IMR-90 (cell line): ENCODE data around the gene MRPL58. TPM values are rescaled to one million over a fixed set of nuclear protein-coding genes. Genes with fewer than 3 reads are reported as not detected.
A peak's percentile ranks its signal among the peaks of the same experiment; 100 is the strongest.

Experiments used
- ATAC-seq: fragments of 200-7000 bp; cut with Tn5 transposase; 2 replicates; pipeline ENCODE4 v1.9.1; 2020; ENCODE audit warnings: low read depth, mild to moderate bottlenecking, moderate library complexity
- BruUV-seq: library from RNA; stranded (reverse); fragments of 400-500 nt; replicated peaks from 2 replicates; lab custom pipeline; 2021; lab: Mats Ljungman, UMichigan
- CTCF ChIA-PET: fragments of 300-600 bp; formaldehyde crosslinking; extraction: SDS; loops from one replicate; lab custom pipeline; 2021; ENCODE audit warnings: antibody characterized with exemption; lab: Yijun Ruan, JAX
- POLR2A ChIA-PET: fragments of 300-600 bp; sonication (Branson Sonifier 250); formaldehyde crosslinking; loops from one replicate; lab custom pipeline; 2022; ENCODE audit warnings: antibody characterized with exemption; ENCODE audit not compliant: unreplicated experiment; lab: Charles Lee
- DNase-seq: peaks from one replicate; pipeline ENCODE4 v3.0.0; 2013
- H2AFZ ChIP-seq: replicated peaks from 2 replicates; pipeline ENCODE3; 2013; ENCODE audit warnings: low read length, mild to moderate bottlenecking; ENCODE audit not compliant: poor library complexity
- H2AK5ac ChIP-seq: 2 replicates; pipeline ENCODE4 v1.6.1; 2013; ENCODE audit warnings: low read depth, low read length, inconsistent platforms
- H2AK9ac ChIP-seq: replicated peaks from 2 replicates; pipeline ENCODE3; 2013; ENCODE audit warnings: mild to moderate bottlenecking, low read depth, low read length, moderate library complexity; ENCODE audit not compliant: poor library complexity
- H2BK120ac ChIP-seq: 2 replicates; pipeline ENCODE4 v1.6.1; 2013; ENCODE audit warnings: low read depth, low read length, inconsistent platforms
- H2BK15ac ChIP-seq: 3 replicates; pipeline ENCODE4 v1.6.1; 2013; ENCODE audit warnings: low read depth, low read length, inconsistent platforms
- H2BK20ac ChIP-seq: 2 replicates; pipeline ENCODE4 v1.6.1; 2013; ENCODE audit warnings: low read depth, mild to moderate bottlenecking, inconsistent platforms, low read length, moderate library complexity
- H2BK5ac ChIP-seq: 2 replicates; pipeline ENCODE4 v1.6.1; 2013; ENCODE audit warnings: mild to moderate bottlenecking, low read depth, low read length, inconsistent platforms; ENCODE audit not compliant: poor library complexity, severe bottlenecking
- H3K14ac ChIP-seq: replicated peaks from 2 replicates; pipeline ENCODE4 v1.6.1; 2013; ENCODE audit warnings: low read depth, low read length, inconsistent platforms
- H3K18ac ChIP-seq: 2 replicates; pipeline ENCODE4 v1.6.1; 2013; ENCODE audit warnings: low read depth, low read length, control low read depth
- H3K23ac ChIP-seq: 2 replicates; pipeline ENCODE4 v1.6.1; 2013; ENCODE audit warnings: low read depth, low read length, inconsistent platforms
- H3K27ac ChIP-seq: 2 replicates; pipeline ENCODE4 v1.5.1; 2013; ENCODE audit warnings: mild to moderate bottlenecking, control low read depth, low read length; ENCODE audit not compliant: insufficient read depth
- H3K27me3 ChIP-seq: 2 replicates; pipeline ENCODE4 v1.6.1; 2013; ENCODE audit warnings: low read length; ENCODE audit not compliant: control insufficient read depth, insufficient read depth
- H3K36me3 ChIP-seq: 2 replicates; pipeline ENCODE4 v1.6.1; 2013; ENCODE audit warnings: low read length, mixed read lengths; ENCODE audit not compliant: control insufficient read depth, insufficient read depth
- H3K4ac ChIP-seq: 2 replicates; pipeline ENCODE4 v1.6.1; 2013; ENCODE audit warnings: low read depth, low read length, inconsistent platforms
- H3K4me1 ChIP-seq: 2 replicates; pipeline ENCODE4 v1.6.1; 2013; ENCODE audit warnings: low read length, mixed read lengths; ENCODE audit not compliant: control insufficient read depth, insufficient read depth
- H3K4me2 ChIP-seq: 2 replicates; pipeline ENCODE4 v1.6.1; 2013; ENCODE audit warnings: low read depth, mild to moderate bottlenecking, control low read depth, low read length, moderate library complexity
- H3K4me3 ChIP-seq: 2 replicates; pipeline ENCODE4 v1.5.1; 2013; ENCODE audit warnings: low read depth, mild to moderate bottlenecking, control low read depth, low read length, moderate library complexity; ENCODE audit not compliant: insufficient read depth
- H3K56ac ChIP-seq: 2 replicates; pipeline ENCODE4 v1.6.1; 2013; ENCODE audit warnings: low read length, inconsistent platforms; ENCODE audit not compliant: insufficient read depth; ENCODE audit errors: extremely low read depth
- H3K79me1 ChIP-seq, 2 experiments: 2 replicates each; pipeline ENCODE4 v1.6.1; 2013; ENCODE audit warnings: low read length in 2 of 2, inconsistent platforms in 1 of 2, low read depth in 1 of 2
- H3K9ac ChIP-seq: 2 replicates; pipeline ENCODE4 v1.6.1; 2013; ENCODE audit warnings: low read depth, low read length, control low read depth
- H3K9me1 ChIP-seq: 2 replicates; pipeline ENCODE4 v1.6.1; 2013; ENCODE audit warnings: low read length, inconsistent platforms; ENCODE audit not compliant: insufficient read depth
- H3K9me3 ChIP-seq: 2 replicates; pipeline ENCODE4 v1.6.1; 2013; ENCODE audit warnings: low read length; ENCODE audit not compliant: control insufficient read depth, insufficient read depth
- H4K20me1 ChIP-seq: 2 replicates; pipeline ENCODE4 v1.6.1; 2013; ENCODE audit warnings: low read length, inconsistent platforms; ENCODE audit not compliant: insufficient read depth
- H4K5ac ChIP-seq: 2 replicates; pipeline ENCODE4 v1.6.1; 2013; ENCODE audit warnings: mild to moderate bottlenecking, low read depth, low read length, control low read depth
- H4K8ac ChIP-seq, 2 experiments: 2 replicates each; pipeline ENCODE4 v1.6.1; 2013; ENCODE audit warnings: low read depth in 2 of 2, low read length in 2 of 2, control low read depth in 1 of 2, inconsistent platforms in 1 of 2
- H4K91ac ChIP-seq: 2 replicates; pipeline ENCODE4 v1.6.1; 2013; ENCODE audit warnings: low read depth, low read length, inconsistent platforms; ENCODE audit not compliant: insufficient read depth
- BHLHE40 ChIP-seq: fragments of 150-350 bp; IDR thresholded peaks from 2 replicates; pipeline ENCODE4 v1.6.1; 2016; ENCODE audit warnings: mild to moderate bottlenecking, low read depth, low read length
- CEBPB ChIP-seq: IDR thresholded peaks from 2 replicates; pipeline ENCODE4 v1.6.1; 2012; ENCODE audit warnings: low read depth, low read length, improper control_type of control experiment
- CHD1 ChIP-seq: IDR thresholded peaks from 2 replicates; pipeline ENCODE4 v1.6.1; 2012; ENCODE audit warnings: low read depth, low read length, improper control_type of control experiment
- FOS ChIP-seq: fragments of 150-350 bp; IDR thresholded peaks from 2 replicates; pipeline ENCODE4 v1.6.1; 2016; ENCODE audit warnings: low read depth, low read length
- MAFK ChIP-seq: IDR thresholded peaks from 2 replicates; pipeline ENCODE4 v1.6.1; 2012; ENCODE audit warnings: low read depth, low read length, improper control_type of control experiment
- MAZ ChIP-seq: IDR thresholded peaks from 2 replicates; pipeline ENCODE4 v1.6.1; 2012; ENCODE audit warnings: low read depth, mild to moderate bottlenecking, low read length, improper control_type of control experiment, moderate library complexity, borderline replicate concordance
- MXI1 ChIP-seq: IDR thresholded peaks from 2 replicates; pipeline ENCODE4 v1.6.1; 2012; ENCODE audit warnings: low read depth, mild to moderate bottlenecking, low read length, moderate library complexity, borderline replicate concordance
- NFE2L2 ChIP-seq: fragments of 150-350 bp; IDR thresholded peaks from 2 replicates; pipeline ENCODE4 v1.6.1; 2016; ENCODE audit warnings: low read depth, mild to moderate bottlenecking, low read length
- POLR2A ChIP-seq: IDR thresholded peaks from 2 replicates; pipeline ENCODE4 v1.6.1; 2012; ENCODE audit warnings: mild to moderate bottlenecking, low read depth, low read length
- RAD21 ChIP-seq: IDR thresholded peaks from 2 replicates; pipeline ENCODE4 v1.6.1; 2012; ENCODE audit warnings: low read length, improper control_type of control experiment
- RCOR1 ChIP-seq: IDR thresholded peaks from 2 replicates; pipeline ENCODE4 v1.6.1; 2012; ENCODE audit warnings: mild to moderate bottlenecking, low read length, improper control_type of control experiment; ENCODE audit not compliant: insufficient replicate concordance
- RFX5 ChIP-seq: IDR thresholded peaks from 2 replicates; pipeline ENCODE4 v1.8.0; 2012; ENCODE audit warnings: low read depth, mild to moderate bottlenecking, low read length, moderate library complexity
- SMC3 ChIP-seq: fragments of 150-350 bp; IDR thresholded peaks from 2 replicates; pipeline ENCODE4 v1.6.1; 2016; ENCODE audit warnings: low read depth, mild to moderate bottlenecking, antibody characterized with exemption, low read length, moderate library complexity
- WGBS, 2 experiments: methylation state at CpG; one replicate each; pipeline versions ENCODE4 v1.1.5 to v1.1.7; 2013; ENCODE audit warnings: missing lambda C conversion rate in 2 of 2; ENCODE audit not compliant: insufficient read length in 1 of 2; ENCODE audit errors: extremely low coverage in 2 of 2; 5-methylcytosine and 5-hydroxymethylcytosine counted together
- dilution Hi-C: fragments of 300-500 bp; cut with HindIII; formaldehyde crosslinking; loops from one replicate; pipeline ENCODE4 v1.14.3; 2018; ENCODE audit warnings: low sequenced_read_pairs; ENCODE audit not compliant: unreplicated experiment
- in situ Hi-C: fragments of 300-500 bp; cut with MboI; formaldehyde crosslinking; loops from 3 replicates; pipeline ENCODE4 v1.14.3; 2019; ENCODE audit warnings: low sequenced_read_pairs, inconsistent platforms, mixed read lengths
- intact Hi-C: fragments of 100-400 bp; cut with micrococcal nuclease; formaldehyde crosslinking; loops from 2 replicates; pipeline ENCODE4 v1.10.0; 2022
- polyA plus RNA-seq, 3 experiments: library from polyadenylated mRNA; depleted of rRNA; stranded (reverse); fragments of >200 nt; gene quantifications; 2 replicates each; pipeline ENCODE4 v1.2.3, GENCODE V29; 2012; ENCODE audit warnings: low replicate concordance in 1 of 3
- total RNA-seq: library from RNA; depleted of rRNA; stranded (reverse); fragments of >200 nt; gene quantifications from 2 replicates; pipeline ENCODE4 v1.2.3, GENCODE V29; 2012
- TF ChIP-seq, protein P1 (sequence below): fragments of 150-350 bp; IDR thresholded peaks from 2 replicates; pipeline ENCODE4 v1.6.1; 2016; ENCODE audit warnings: low read depth, mild to moderate bottlenecking, low read length, moderate library complexity, borderline replicate concordance
- TF ChIP-seq, protein P2 (sequence below): conservative IDR thresholded peaks from 2 replicates; pipeline ENCODE4 v1.5.1; 2012; ENCODE audit warnings: mild to moderate bottlenecking, low read depth, low read length, improper control_type of control experiment

The MRPL58 gene
- total and polyA plus RNA-seq, 2 of the 4 experiments (the other 2 are of a cell fraction) = 42.5 to 53.0 TPM

DNA sequence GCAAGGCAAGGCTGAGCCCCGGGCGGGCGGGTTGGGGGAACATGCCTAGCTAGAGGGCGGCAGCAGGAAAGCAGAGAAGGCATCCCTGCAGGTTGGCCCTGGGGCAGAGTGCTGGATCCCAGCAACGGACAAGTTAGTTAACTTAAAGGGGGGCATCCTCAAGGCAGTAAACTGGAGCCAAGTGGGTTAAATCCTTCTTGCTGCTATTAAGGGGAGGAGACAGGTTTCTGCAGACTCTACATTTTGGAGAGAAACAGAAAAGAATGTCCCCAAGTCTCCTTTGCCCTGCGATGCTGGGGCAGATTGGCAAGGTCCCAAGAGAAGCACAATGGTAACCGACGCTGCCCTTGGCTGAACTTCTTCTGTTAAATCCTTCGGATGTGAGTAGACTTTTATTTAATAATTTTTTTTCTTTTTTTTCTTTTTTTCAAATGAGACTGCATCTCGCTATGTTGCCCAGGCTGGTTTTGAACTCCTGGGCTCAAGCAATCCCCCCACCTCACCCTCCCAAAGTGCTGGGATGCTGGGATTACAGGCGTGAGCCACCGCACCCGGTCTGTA, 20.3 kb downstream of the MRPL58 start:
- peaks cover 2% of the 10 kb centered on the region for H3K4me1 ChIP-seq
- peak overlapping the region in 1 of 2 experiments; percentile 19; a peak in 1 of 4 replicates for H4K8ac ChIP-seq
- H2AK9ac ChIP-seq = peak overlapping the region; percentile 82
- H2AFZ ChIP-seq = peak overlapping the region; percentile 84
- peaks cover 13% of the 10 kb centered on the region; the same call in 1 of the 2 replicates for H3K9me1 ChIP-seq
- H3K36me3 ChIP-seq = no peaks in the 10 kb centered on the region
- no peak overlapping the region for H4K91ac ChIP-seq
- no peak overlapping the region for H3K18ac ChIP-seq
- no peaks in the 10 kb centered on the region for H3K27me3 ChIP-seq
- H3K14ac ChIP-seq = peak overlapping the region; percentile 67; the same call in 1 of the 2 replicates
- in situ Hi-C loops (no loop called here), intact Hi-C loops (loop anchor here (1.0 kb wide), 2 partner anchors 20 to 45 kb away; partner anchors contain the start of genes CDR2L and MRPL58), dilution Hi-C loops (no loop called here)
- WGBS, 2 experiments = no CpG with 5 or more reads among the region's 13 CpGs
- POLR2A ChIA-PET = no interaction called here
- H3K9me3 ChIP-seq = peaks cover 4% of the 10 kb centered on the region; the same call in 1 of the 2 replicates
- H3K79me1 ChIP-seq = 0 out of 4 replicates have a peak, but pooled peaks cover 0 to 4% of the 10 kb centered on the region in 2 experiments
- H2AK5ac ChIP-seq = no peak overlapping the region
- H4K5ac ChIP-seq = no peak overlapping the region
- BruUV-seq = no TSS peak
- no peak overlapping the region for H3K56ac ChIP-seq
- no peak overlapping the region for H2BK15ac ChIP-seq
- no peak overlapping the region for H2BK120ac ChIP-seq
- H3K4me2 ChIP-seq = peak overlapping the region; percentile 79
- no peak overlapping the region for H2BK5ac ChIP-seq
- H3K27ac ChIP-seq = no peak overlapping the region
- DNase-seq = no peak
- no peak overlapping the region for H3K9ac ChIP-seq
- CTCF ChIA-PET = interaction anchor here (1.6 to 2.0 kb wide), 2 partner anchors 44 to 71 kb away, joined by 5 to 9 read pairs; no protein-coding TSS in a partner anchor
- peaks cover 10% of the 10 kb centered on the region for H4K20me1 ChIP-seq
- H3K4me3 ChIP-seq = peak overlapping the region; percentile 70
- H3K23ac ChIP-seq = 0 out of 2 replicates have a peak overlapping the region, but pooled peaks have one; percentile 64
- ATAC-seq = no peak
- H3K4ac ChIP-seq = no peak overlapping the region
- no peak overlapping the region for H2BK20ac ChIP-seq
- TF ChIP-seq MXI1 = no peak
- TF ChIP-seq RAD21 = no peak
- no peak for TF ChIP-seq RCOR1
- no peak for TF ChIP-seq CHD1
- TF ChIP-seq NFE2L2 = no peak
- no peak for TF ChIP-seq BHLHE40
- TF ChIP-seq MAZ = no peak
- TF ChIP-seq, protein P1, sequence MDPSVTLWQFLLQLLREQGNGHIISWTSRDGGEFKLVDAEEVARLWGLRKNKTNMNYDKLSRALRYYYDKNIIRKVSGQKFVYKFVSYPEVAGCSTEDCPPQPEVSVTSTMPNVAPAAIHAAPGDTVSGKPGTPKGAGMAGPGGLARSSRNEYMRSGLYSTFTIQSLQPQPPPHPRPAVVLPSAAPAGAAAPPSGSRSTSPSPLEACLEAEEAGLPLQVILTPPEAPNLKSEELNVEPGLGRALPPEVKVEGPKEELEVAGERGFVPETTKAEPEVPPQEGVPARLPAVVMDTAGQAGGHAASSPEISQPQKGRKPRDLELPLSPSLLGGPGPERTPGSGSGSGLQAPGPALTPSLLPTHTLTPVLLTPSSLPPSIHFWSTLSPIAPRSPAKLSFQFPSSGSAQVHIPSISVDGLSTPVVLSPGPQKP = no peak
- TF ChIP-seq RFX5 = no peak
- TF ChIP-seq CEBPB = no peak
- no peak for TF ChIP-seq POLR2A
- no peak for TF ChIP-seq MAFK
- TF ChIP-seq SMC3 = no peak
- TF ChIP-seq, protein P2, sequence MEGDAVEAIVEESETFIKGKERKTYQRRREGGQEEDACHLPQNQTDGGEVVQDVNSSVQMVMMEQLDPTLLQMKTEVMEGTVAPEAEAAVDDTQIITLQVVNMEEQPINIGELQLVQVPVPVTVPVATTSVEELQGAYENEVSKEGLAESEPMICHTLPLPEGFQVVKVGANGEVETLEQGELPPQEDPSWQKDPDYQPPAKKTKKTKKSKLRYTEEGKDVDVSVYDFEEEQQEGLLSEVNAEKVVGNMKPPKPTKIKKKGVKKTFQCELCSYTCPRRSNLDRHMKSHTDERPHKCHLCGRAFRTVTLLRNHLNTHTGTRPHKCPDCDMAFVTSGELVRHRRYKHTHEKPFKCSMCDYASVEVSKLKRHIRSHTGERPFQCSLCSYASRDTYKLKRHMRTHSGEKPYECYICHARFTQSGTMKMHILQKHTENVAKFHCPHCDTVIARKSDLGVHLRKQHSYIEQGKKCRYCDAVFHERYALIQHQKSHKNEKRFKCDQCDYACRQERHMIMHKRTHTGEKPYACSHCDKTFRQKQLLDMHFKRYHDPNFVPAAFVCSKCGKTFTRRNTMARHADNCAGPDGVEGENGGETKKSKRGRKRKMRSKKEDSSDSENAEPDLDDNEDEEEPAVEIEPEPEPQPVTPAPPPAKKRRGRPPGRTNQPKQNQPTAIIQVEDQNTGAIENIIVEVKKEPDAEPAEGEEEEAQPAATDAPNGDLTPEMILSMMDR = no peak
- no peak for TF ChIP-seq FOS
